ENCODE measurements around the gene DCAF11. TPM values are rescaled to one million over a fixed set of nuclear protein-coding genes. Genes with fewer than 3 reads are reported as not detected.
A peak's percentile ranks its signal among the peaks of the same experiment; 100 is the strongest.

DCAF11 gene
- total and polyA plus RNA-seq, 2 of the 13 experiments (the other 11 are each of a cell fraction or from before 2014, with no cell fraction given), result 150 to 257 TPM

DNA sequence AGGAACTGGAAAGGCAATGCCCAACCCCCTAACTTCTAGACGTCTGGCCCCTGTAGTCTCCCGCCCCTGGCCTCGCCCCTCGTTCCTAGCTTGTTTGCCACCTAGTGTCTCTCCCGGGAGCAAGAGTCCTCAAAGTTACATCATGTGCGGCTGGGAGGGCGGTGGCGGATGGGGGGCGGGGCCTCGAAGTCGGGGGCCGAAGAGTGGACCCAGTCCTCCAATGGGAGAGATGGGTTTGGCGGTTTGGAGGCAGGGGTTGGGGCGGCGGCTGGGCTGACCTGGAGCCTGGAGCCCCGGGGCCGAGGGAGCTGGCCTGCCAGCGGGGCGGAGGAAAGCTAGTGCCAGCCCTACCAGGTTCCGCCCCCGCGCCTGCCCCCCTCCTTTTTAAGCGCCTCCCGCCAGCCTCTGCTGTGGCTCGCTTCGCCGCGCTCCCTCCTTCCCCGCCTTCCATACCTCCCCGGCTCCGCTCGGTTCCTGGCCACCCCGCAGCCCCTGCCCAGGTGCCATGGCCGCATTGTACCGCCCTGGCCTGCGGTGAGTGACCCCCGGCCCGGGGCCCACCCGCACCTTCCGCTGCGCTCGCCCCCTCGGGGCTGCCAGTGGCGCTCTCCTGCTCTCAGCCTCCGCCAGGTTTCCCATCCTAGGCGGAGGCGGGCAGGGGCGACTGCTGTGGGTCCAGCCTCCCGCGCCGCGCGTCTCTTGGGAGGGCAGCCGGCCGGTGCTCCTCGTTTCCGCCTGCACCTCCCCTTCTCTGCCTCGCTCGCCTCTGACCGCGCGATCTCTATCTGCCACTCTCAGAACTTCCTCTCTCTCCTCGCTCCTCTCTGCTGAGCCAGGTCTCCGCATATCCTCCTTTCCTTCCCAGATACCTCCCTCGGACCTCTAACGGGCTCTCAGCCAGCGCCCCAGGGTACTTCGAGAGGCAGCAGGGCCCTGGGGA lies 20.4 kb upstream of the DCAF11 start, which contains the start of gene PCK2 (continued):
- TF ChIP-seq, protein P1, sequence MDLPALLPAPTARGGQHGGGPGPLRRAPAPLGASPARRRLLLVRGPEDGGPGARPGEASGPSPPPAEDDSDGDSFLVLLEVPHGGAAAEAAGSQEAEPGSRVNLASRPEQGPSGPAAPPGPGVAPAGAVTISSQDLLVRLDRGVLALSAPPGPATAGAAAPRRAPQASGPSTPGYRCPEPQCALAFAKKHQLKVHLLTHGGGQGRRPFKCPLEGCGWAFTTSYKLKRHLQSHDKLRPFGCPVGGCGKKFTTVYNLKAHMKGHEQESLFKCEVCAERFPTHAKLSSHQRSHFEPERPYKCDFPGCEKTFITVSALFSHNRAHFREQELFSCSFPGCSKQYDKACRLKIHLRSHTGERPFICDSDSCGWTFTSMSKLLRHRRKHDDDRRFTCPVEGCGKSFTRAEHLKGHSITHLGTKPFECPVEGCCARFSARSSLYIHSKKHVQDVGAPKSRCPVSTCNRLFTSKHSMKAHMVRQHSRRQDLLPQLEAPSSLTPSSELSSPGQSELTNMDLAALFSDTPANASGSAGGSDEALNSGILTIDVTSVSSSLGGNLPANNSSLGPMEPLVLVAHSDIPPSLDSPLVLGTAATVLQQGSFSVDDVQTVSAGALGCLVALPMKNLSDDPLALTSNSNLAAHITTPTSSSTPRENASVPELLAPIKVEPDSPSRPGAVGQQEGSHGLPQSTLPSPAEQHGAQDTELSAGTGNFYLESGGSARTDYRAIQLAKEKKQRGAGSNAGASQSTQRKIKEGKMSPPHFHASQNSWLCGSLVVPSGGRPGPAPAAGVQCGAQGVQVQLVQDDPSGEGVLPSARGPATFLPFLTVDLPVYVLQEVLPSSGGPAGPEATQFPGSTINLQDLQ (CRISPR knock-in tag; IDR thresholded peaks at IDR 0.05), result no peak
- TF ChIP-seq, protein P2, sequence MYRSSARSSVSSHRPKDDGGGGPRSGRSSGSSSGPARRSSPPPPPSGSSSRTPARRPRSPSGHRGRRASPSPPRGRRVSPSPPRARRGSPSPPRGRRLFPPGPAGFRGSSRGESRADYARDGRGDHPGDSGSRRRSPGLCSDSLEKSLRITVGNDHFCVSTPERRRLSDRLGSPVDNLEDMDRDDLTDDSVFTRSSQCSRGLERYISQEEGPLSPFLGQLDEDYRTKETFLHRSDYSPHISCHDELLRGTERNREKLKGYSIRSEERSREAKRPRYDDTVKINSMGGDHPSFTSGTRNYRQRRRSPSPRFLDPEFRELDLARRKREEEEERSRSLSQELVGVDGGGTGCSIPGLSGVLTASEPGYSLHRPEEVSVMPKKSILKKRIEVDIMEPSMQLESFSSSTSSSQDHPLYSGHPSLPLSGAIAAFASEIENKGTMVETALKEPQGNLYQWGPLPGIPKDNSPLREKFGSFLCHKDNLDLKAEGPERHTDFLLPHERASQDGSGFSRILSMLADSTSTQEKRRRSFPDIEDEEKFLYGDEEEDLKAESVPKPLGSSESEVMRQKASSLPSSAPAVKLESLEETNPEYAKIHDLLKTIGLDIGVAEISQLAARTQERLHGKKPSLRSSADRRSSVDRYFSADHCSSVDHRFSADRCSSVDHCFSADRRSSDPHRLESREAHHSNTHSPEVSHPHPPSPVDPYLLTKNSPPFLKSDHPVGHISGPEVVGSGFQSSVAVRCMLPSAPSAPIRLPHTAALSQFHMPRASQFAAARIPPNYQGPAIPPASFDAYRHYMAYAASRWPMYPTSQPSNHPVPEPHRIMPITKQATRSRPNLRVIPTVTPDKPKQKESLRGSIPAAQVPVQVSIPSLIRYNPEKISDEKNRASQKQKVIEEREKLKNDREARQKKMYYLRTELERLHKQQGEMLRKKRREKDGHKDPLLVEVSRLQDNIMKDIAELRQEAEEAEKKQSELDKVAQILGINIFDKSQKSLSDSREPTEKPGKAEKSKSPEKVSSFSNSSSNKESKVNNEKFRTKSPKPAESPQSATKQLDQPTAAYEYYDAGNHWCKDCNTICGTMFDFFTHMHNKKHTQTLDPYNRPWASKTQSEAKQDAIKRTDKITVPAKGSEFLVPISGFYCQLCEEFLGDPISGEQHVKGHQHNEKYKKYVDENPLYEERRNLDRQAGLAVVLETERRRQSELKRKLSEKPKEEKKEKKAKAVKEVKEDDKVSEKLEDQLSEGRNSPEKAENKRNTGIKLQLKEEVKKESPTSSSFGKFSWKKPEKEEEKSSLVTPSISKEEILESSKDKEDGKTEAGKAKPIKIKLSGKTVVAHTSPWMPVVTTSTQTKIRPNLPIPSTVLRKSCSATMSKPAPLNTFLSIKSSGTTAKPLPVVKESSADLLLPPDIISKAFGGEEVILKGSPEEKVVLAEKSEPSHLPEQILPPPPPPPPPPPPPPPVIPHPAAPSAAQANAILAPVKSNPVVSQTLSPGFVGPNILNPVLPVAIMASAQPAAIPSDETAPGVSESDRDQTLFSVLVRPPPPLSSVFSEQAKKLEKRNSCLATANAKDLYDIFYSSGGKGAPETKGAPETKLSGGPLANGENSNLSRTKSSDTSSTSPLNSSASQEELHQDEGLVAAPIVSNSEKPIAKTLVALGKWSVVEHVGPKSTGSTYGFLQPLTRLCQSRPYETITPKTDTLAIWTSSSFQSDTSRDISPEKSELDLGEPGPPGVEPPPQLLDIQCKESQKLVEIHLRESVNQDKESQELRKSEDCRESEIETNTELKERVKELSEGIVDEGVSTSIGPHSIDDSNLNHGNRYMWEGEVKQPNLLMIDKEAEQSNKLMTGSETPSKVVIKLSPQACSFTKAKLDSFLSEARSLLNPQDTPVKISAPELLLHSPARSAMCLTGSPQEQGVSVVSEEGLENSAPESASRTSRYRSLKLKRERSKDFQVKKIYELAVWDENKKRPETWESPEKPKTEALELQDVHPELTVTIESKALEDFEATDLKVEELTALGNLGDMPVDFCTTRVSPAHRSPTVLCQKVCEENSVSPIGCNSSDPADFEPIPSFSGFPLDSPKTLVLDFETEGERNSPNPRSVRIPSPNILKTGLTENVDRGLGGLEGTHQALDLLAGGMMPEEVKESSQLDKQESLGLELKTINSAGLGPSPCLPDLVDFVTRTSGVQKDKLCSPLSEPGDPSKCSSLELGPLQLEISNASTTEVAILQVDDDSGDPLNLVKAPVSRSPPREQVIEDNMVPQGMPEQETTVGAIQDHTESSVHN (CRISPR knock-in tag; IDR thresholded peaks at IDR 0.05), result 0 out of 2 replicates have a peak, but pooled peaks have one; percentile 44
- TF ChIP-seq ZKSCAN8 (CRISPR knock-in tag; IDR thresholded peaks at IDR 0.05; ENCODE audit: borderline replicate concordance), result peak; percentile 85; the same call in 1 of the 2 replicates
- no peak for TF ChIP-seq NR2F2 (IDR thresholded peaks at IDR 0.05; ENCODE audit: borderline replicate concordance, low read depth)
- TF ChIP-seq NRL (CRISPR knock-in tag; IDR thresholded peaks at IDR 0.05; ENCODE audit: borderline replicate concordance), result no peak
- TF ChIP-seq KDM5B (CRISPR knock-in tag; IDR thresholded peaks at IDR 0.05; ENCODE audit: borderline replicate concordance), result peak; percentile 98
- peak; percentile 91 for TF ChIP-seq MED8 (CRISPR knock-in tag; IDR thresholded peaks at IDR 0.05; ENCODE audit: insufficient replicate concordance)
- TF ChIP-seq HDAC1 (CRISPR knock-in tag; IDR thresholded peaks at IDR 0.05), result no peak
- TF ChIP-seq ZNF720 (CRISPR knock-in tag; IDR thresholded peaks at IDR 0.05), result peak; percentile 95; the same call in 1 of the 2 replicates
- TF ChIP-seq MAFF (IDR thresholded peaks at IDR 0.05; ENCODE audit: low read depth, low read length), result no peak
- no peak for TF ChIP-seq ZFP36L1 (CRISPR knock-in tag; IDR thresholded peaks at IDR 0.05)
- TF ChIP-seq ZNF549 (CRISPR knock-in tag; IDR thresholded peaks at IDR 0.05), result peak; percentile 68; the same call in 1 of the 2 replicates
- TF ChIP-seq RXRA (CRISPR knock-in tag; IDR thresholded peaks at IDR 0.05), result peak; percentile 90
- TF ChIP-seq, protein P3, sequence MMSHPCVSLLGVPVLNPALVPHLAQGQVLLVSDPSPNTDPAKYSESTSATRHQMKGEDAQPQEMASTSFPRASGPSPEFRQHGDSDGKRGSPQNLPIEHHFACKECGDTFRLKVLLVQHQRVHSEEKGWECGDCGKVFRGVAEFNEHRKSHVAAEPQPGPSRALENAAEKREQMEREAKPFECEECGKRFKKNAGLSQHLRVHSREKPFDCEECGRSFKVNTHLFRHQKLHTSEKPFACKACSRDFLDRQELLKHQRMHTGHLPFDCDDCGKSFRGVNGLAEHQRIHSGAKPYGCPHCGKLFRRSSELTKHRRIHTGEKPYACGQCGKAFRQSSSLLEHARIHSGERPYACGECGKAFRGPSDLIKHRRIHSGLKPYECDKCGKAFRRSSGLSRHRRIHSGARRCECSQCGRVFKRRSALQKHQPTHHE (CRISPR knock-in tag; IDR thresholded peaks at IDR 0.05; ENCODE audit: borderline replicate concordance), result peak; percentile 98
- TF ChIP-seq, protein P4, sequence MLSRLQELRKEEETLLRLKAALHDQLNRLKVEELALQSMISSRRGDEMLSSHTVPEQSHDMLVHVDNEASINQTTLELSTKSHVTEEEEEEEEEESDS (CRISPR knock-in tag; IDR thresholded peaks at IDR 0.05; ENCODE audit: borderline replicate concordance), result peak; percentile 96; the same call in 1 of the 2 replicates
- TF ChIP-seq SSRP1 (CRISPR knock-in tag; IDR thresholded peaks at IDR 0.05), result peak; percentile 19; the same call in 1 of the 2 replicates
